NK-92 (cell line): Measurements from ENCODE around the gene ZNF814.
"Not testable (repeated sequence)": the region's sequence is repeated elsewhere in the genome, so short reads cannot be mapped to it uniquely, and the experiment has no call there.

Experiments used
- DNase-seq: peaks from one replicate; lab custom pipeline; 2025; ENCODE audit not compliant: unreplicated experiment; lab: John Stamatoyannopoulos, UW

The ZNF814 gene

DNA sequence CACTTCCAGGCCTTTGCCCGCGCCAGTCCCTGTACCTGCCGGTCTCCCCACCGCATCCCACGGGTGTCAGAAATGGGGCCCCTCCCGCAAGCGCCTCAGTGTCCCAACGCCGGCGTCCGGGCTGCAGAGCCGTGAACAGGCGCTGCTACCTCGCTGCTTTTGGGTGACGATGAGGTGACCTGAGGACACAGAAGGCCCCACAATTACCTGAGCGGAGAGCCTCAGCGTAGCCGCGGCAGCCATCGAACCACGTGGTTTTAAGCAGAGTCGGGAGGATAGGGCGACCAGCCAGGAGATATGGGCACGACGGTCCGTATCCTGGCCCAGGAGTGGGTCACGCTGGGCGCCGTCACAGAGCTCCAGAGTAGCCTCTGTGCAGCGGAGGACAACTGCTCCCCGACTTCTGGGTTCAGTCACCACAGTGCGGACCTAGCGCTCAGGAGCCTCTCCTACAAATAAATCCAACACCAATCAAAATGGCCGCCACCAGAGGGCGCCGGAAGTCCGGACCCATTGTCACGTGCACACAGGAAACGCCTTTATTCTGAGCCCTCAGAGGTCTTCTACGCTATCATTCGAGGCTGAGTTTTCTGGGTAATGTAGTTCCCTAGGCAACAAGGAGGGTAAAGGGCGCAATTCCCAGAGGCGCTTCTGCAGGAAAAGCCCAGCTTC is at the start of gene ZNF814:
ZNF814 (minus strand) TSS at position 478 of the 672 bp plus-strand sequence; CDS start at position 243, 235 bp downstream.
- DNase-seq, result no peak

DNA sequence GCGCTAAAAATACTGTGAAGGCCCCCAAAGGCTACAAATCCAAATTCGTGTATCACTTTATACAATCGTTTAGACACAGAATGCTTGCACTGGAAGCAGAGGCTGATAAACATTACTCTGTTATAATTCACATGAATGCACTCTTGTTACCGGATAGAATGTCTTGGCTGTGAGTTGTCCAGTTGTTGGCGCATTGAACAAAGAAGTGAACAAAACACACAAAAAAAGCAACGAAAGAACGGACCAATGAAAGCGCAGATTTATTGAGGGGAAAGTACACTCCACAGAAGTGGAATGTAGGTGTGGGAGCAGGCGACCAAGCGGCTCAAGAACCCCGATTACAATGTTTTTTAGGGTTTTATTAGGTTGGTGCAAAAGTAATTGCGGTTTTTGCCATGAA is 46.9 kb upstream of the ZNF814 start:
- no peak for DNase-seq

DNA sequence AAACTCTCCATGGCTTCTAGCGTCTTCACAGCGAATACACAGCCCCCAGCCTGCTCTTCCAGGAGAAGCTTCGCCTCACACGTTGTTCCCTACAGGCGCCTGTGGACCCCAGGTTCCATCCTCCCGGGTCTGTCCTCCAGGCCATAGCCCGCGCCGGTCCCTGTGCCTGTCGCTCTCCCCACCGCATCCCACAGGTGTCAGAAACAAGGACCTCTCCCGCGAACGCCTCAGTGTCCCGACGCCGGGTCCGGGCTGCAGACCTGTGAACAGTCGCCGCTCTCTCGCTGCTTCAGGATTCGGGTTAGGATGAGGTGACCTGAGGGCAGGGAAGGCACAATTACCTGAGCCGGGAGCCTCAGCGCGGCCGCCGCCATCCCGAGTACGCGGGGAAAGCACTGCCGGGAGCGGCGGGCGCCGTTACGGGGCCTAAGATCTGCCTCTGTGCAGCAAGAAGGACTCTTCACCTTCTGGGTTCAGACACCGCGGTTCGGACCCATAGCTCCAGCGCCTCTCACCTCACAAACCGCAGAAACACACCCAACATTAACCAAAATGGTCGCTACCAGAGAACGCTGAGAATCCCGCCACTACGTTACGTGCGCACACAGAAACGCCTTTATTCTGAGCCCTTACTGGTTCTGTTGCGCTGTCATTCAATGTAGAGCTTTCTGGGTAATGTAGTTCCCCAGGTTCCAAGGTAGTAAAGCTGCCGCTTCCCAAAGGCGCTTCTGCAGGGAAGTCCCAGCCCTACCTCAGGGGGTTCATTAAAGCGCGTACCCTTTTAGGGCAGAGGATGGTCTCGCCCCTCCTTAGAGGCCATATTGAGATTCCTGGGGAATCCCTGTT is 46.2 kb upstream of the ZNF814 start, which contains the start of gene ZNF418:
ZNF418 (minus strand) TSS at position 583 of the 846 bp plus-strand sequence. CDS start 1,580 bp downstream, outside the sequence.
- no peak for DNase-seq

DNA sequence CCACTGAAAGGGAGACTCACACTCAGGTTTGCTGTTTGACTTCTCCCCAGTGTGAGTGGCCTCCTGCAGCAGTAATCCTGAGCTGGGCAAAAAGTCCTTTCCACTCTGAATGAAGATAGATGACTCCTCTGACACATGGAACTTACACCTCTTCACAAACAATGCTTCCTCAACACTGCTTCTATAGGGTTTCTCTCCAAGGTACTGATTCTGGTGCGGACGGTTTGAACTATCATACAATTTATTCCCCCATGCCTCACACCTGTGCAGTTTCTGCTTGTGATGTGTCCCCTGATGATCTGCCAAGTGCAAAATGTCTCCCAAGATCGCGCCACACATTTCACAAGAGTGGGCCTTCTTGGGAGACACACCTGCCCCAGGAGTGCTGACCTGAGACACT is 38.8 kb upstream of the ZNF814 start:
- no peak for DNase-seq

DNA sequence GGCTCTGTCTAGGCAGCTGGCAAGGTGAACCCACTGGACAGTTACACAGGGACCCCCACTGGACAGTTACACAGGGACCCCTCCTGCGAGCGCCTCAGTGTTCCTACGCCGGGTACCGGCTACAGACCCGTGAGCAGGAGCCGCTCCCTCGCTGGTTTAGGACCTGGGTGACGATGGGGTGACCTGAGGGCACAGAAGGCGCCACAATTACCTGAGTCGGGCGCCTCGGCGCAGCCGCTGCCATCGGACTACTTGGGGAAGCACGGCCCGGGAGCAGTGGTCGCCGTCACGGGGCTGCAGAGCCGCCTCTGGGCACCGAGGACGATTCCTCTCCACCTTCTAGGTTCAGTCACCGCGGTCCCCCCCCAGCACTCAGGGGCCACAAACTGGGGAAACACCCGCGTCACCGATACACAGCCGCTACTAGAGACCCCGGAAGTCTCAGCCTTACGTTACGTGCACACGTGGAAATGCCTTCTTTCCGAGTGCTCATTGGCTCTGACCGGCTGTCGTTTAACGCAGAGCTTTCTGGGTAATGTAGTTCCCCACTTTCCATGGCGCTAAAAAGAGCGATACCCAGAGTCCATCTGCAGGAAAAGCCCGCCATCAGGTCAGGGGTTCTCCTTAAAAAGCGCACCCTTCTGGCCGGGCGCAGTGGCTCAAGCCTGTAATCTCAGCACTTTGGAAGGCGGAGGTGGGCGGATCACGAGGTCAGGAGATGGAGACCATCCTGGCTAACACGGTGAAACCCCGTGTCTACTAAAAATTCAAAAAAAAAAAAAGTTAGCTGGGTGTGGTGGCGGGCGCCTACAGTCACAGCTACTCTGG is 27.5 kb upstream of the ZNF814 start, which contains the start of gene ZNF417:
ZNF417 (minus strand) TSS at position 425 of the 828 bp plus-strand sequence; CDS start at position 244, 181 bp downstream.
- peak; percentile 41 for DNase-seq

DNA sequence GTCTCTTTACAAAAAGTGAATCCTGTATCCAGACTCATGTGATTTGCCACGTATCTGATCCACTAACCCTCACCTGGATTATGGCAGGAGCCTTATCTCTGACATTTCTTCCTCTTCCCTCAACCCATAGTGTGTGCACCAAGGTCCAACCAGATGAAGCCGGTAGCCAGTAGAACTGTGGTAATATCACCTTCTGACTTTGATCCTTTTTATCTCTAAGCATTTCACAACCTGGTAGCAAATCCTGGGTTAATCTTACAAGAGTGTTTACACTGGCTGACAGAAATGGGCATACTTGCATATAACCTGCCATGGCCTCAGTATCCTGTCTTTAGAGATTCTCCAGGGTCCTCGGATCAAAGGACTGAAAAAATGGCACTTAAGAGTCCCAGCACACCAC is 25.7 kb upstream of the ZNF814 start:
- DNase-seq, result no peak

DNA sequence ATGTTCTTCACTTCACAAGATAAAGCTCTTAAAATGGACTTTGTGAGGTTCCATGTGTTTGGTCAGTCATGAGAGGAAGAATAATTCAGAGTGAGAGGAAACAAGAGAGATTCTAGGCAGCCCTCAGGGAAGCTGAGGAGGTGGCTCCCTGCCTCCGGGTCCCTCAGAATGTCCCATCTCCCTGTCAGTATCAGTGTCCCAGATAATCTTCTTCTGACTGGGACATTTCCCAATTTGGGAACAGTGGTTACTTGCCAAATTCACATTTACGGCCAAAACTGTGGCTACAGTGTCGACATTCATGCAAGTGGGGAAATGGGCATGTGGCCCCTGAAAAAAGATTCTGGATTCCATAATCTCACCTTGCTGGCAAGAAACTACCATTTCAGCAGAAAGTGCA is 18.6 kb upstream of the ZNF814 start:
- DNase-seq, result no peak

DNA sequence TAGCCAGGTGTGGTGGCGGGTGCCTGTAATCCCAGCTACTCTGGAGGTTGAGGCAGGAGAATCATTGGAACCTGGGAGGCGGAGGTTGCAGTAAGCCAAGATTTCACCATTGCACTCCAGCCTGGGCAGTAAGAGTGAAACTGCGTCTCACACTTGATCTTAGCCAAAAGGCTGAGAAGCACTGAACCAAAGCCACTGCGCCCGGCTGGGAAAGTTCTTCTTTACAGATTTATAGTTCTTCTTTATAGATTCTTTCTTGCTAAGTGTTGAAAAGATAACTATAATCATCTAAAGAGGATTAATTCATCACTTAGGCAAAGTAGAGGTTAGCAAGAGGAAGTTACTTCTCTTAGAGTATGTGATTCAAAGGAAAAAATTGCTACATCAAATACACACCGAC is 16.4 kb upstream of the ZNF814 start:
- DNase-seq, result no peak

DNA sequence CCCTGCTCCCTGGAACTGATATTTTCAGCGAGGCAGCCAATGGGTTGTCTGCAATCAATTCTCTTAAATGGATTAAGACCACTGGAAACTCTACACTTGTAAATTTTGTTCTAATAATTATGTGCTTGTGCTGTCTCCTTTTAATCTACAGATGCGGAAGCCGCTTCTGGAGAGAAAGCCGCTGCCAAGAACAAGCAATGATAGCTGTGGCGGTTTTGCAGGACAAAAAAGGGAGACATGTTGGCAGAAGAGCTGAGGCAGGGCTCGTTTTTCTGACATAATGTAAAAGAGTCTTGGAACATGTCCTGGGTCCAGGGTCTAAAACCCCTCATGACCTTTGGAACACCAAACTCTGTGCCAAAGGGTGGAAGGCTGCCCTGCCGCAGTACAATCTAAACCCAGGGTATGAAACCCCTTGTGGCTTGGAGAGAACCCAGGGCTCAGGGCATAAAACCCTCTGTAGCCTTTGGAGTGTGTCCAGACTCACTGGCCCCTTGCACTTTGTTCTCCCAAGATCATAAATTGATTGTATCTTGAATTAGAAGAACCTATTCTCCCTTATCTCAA is 14.9 kb upstream of the ZNF814 start:
- no peak for DNase-seq

DNA sequence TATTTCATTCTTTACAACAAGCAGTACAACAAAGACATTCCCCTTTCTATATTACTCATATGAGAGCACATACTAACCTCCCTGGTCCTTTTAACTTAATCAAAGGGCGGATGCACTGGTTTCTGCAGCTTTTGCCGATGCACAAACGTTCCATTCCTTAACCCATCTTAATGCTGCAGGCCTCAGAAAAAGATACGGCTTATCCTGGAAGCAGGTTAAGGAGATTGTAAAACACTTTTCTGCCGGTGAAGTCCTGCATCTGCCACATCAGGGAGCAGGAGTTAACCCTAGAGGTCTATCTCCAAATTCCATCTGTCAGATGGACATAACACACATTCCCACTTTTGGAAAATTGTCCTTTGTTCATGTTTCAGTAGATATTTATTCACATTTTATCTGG is 11.5 kb upstream of the ZNF814 start:
- DNase-seq, result no peak

DNA sequence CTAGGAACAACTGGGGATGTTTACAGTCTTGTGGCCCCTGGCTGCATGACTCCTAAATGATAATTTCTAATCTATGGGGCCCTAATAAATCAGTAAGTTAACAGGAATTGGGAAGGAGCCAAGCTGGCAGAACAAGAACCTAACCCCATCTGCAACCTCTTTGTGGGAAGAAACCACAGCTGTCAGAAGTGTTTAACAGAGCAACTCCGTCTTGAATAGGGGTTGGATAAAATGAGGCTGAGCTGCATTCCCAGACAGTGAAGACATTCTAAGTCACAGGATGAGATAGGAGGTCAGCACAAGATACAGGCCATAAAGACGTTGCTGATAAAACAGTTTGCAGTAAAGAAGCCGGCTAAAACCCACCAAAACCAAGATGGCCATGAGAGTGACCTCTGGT is 1.9 kb upstream of the ZNF814 start:
- not testable (repeated sequence) for DNase-seq

DNA sequence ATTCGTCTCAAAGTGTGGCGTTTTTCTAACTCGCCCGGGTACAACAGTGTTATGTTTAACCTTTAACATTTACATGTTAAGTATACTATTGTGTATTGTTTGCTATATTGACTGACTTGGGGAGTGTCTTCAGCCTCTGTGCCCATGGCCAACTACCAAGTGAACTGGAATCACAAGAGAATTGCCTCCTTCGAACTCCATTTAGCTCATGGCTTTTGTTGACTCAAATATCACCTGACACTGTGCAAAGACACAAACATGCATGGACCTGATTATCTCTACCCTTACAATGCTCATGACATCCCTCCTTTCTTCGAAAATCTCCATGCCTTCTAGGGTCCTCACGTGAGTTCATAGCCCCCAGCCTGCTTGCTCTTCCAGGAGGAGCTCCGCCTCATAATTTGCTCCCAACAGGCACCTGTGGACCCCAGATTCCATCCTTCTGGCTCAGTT is 704 bp downstream of the ZNF814 start:
- DNase-seq, result no peak

DNA sequence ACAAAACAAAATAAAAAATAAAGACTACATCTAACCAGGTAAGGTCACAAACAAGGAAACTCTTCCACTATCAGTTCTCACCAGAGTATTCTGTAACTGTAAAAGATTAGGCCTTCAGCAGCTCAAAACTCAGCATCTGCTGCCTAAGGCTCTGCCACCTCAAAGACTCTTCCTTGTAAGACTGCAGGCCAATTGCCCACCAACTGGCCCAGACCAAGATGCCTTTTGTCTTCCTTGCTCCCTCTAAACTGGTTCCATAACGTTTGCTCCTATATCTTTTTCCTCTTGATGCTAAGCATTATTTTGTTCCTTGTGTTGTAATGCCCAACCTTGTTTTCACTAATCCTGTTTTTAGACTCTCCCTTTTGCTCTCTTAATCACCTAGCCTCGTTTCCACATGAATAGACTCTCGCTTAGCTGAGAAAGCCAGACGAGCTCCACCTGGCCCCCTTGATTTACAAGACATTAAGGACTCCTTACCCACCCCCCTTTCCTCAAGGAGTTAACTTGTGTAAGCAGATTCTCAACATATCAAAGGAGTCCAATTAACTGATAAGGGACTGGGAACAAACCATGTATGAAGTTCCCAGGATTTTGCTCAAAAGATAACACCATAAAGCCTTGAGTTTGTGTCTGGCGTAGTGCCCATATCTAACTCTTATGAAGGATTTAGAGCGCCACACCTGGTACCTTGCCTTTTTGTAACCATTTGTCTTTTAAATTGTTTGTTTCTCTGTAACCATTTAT is 1.5 kb downstream of the ZNF814 start:
- DNase-seq, result no peak

DNA sequence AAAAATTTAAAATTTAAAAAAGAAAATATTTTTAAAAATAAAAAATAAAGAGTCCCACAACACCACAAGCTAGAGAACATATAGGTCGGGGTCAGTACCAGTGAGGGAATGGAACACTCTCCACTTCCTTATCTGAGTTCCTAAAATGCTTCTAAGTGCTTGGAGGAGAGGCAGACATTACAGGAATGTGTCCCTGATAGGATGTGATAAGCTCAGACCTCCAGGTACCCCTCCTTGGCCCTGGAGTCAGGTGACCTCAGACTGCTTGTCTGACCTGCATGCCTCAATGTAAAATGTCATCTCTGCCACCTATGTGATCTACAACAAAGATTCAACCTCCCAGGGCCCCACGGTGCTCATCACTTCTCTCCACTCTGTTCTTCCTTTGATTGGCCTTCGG is 2.8 kb downstream of the ZNF814 start:
- DNase-seq, result no peak

DNA sequence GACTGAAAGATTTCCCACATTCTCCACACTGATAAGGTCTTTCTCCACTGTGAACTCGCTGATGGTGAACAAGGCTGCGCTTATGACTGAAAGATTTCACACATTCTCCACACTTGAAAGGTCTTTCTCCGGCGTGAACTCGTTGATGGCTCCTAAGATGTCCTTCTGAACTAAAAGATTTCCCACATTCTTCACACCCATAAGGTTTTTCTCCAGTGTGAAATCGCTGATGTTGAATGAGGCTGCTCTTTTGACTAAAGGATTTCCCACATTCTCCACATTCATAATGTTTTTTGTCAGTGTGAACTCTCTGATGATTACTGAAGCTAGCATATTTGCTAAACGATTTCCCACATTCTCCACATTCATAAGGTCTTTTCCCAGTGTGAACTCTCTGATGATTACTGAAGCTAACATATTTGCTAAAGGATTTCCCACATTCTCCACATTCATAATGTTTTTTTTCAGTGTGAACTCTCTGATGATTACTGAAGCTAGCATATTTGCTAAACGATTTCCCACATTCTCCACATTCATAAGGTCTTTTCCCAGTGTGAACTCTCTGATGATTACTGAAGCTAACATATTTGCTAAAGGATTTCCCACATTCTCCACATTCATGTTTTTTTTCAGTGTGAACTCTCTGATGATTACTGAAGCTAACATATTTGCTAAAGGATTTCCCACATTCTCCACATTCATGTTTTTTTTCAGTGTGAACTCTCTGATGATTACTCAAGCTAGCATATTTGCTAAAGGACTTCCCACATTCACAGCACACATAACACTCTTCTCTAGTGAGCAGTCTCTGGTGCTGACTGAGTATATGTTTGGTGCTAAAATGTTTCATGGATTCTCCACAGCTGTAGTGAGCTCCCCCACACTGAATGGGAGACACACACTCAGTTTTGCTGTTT is 14.7 kb downstream of the ZNF814 start:
- DNase-seq, result not testable (repeated sequence)

DNA sequence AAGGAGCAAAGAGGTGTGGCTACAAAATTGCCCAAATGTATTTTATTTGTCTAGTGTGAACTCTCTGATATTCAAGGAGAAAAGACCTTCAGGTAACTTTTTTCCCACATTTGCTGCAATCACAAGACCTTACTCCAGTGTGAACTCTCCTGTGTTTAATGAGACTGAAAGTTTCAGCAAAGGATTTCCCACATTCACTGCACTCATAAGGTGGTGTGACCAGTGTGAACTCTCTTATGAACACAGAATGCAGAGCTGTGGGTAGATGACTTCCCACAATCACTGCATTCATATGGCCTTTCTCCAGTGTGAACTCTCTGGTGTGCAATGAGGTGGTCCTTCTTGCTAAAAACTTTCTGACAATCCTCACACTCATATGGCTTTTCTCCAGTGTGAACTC is 16.4 kb downstream of the ZNF814 start:
- DNase-seq, result no peak

DNA sequence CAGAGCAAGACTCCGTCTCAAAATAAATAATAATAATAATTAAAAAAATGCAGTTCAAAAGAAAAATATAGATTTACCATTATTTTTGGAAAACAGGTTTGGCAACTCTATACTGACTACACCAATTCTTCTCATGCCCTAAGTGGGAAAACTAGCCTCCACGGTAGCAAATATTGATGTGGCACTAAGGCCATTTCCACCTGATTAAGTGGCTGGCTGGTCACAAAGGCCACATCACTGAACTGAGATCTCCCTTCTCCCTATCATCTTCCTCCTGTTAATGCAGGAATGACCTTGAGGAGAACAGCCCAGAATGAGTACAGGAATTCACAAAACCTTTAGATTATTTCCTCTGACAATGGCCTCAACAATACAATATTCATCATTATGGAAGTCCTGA is 18.6 kb downstream of the ZNF814 start:
- no peak for DNase-seq

DNA sequence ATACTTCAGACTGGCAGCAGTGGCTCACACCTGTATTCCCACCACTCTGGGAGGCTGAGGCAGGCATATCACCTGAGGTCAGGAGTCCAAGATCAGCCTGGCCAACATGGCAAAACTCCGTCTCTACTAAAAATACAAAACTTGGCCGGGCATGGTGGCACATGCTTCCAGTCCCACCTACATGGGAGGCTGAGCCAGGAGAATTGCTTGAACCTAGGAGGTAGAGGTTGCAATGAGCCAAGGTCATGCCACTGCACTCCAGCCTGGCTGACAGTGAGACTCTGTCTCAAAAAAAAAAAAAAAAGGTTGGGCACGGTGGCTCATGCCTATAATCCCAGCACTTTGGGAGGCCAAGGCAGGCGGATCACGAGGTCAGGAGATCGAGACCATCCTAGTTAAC is 19.2 kb downstream of the ZNF814 start:
- DNase-seq, result not testable (repeated sequence)

DNA sequence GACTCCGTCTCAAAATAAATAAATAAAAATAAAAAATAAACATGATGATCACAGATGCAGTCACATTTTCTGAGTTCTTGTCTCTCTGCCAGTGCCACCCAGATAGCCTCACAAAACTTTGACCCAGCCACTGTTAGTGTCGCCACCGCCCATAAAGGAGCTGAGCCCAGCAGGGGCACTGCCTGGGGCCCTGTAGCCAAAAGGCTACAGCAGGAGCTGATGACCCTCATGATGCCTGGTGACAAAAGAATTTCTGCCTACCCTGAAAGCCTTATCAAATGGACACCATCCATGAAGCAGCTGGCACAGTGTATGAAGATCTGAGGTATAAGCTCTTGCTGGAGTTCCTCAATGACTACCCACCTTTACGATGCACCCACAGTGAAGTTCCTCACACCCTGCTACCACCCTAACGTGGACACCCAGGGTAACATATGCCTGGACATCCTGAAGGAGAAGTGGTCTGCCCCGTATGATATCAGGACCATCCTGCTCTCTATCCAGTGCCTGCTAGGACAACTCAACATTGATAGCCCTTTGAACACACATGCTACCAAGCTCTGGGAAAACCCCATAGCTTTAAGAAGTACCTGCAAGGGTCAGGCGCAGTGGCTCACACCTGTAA is 20.9 kb downstream of the ZNF814 start:
- no peak for DNase-seq
